Muscle of leg (tissue), 9 donors: ENCODE results near the gene PIERCE2. TPM values are rescaled to one million over a fixed set of nuclear protein-coding genes. Genes with fewer than 3 reads are reported as not detected.

Experiments used
- polyA plus RNA-seq, 8 donors: library from polyadenylated mRNA; unstranded; fragments of 120-200 nt; gene quantifications; one replicate each; pipeline versions ENCODE4 v1.2.1 to v1.2.3, GENCODE V29; 2013; ENCODE audit warnings: inconsistent platforms in 1 of 8, low replicate concordance in 1 of 8; ENCODE audit not compliant: insufficient read length in 8 of 8, insufficient read depth in 1 of 8
- total RNA-seq: library from RNA; stranded (reverse); fragments of 120-200 nt; gene quantifications from one replicate; pipeline ENCODE4 v1.2.4, GENCODE V29; 2013

The PIERCE2 gene
- total and polyA plus RNA-seq, 9 donors: 0.86 to 1.4 (median 1.3) TPM

Other genes starting within 250 kb of the PIERCE2 start
- 103 TPM for gene RSL24D1, start 211.6 kb upstream of the PIERCE2 start, total RNA-seq
- 100 to 1,000 TPM in 3 of 8 donors, 10 to 100 TPM in 5; 84.4 to 114 (median 98.3) TPM for gene RSL24D1, start 211.6 kb upstream of the PIERCE2 start, polyA plus RNA-seq
- gene RAB27A, start 118.7 kb upstream of the PIERCE2 start, total RNA-seq: 5.1 TPM
- 10 to 100 TPM in 1 of 8 donors, 1 to 10 TPM in 7; 6.3 to 11.8 (median 7.7) TPM for gene RAB27A, start 118.7 kb upstream of the PIERCE2 start, polyA plus RNA-seq
- 13.5 TPM for gene PIGBOS1, start 89.4 kb upstream of the PIERCE2 start, total RNA-seq
- gene PIGBOS1, start 89.4 kb upstream of the PIERCE2 start, polyA plus RNA-seq: 10 to 100 TPM; 11.3 to 16.3 (median 12.1) TPM
- gene PIGB, start 89.3 kb upstream of the PIERCE2 start, total RNA-seq: 9.3 TPM
- gene PIGB, start 89.3 kb upstream of the PIERCE2 start, polyA plus RNA-seq: 1 to 10 TPM; 4.8 to 9.2 (median 6.5) TPM
- 30.9 TPM for gene CCPG1, start 136 bp upstream of the PIERCE2 start, total RNA-seq
- 10 to 100 TPM; 22.1 to 30.3 (median 26.7) TPM for gene CCPG1, start 136 bp upstream of the PIERCE2 start, polyA plus RNA-seq
- 2.2 TPM for gene DNAAF4, start 99.7 kb downstream of the PIERCE2 start, total RNA-seq
- 1 to 10 TPM; 1.6 to 2.9 (median 1.9) TPM for gene DNAAF4, start 99.7 kb downstream of the PIERCE2 start, polyA plus RNA-seq
- 15.6 TPM for gene PYGO1, start 179.8 kb downstream of the PIERCE2 start, total RNA-seq
- 10 to 100 TPM in 2 of 8 donors, 1 to 10 TPM in 6; 5.1 to 11.6 (median 9.2) TPM for gene PYGO1, start 179.8 kb downstream of the PIERCE2 start, polyA plus RNA-seq